ENCODE data around the gene GPSM1. TPM values are rescaled to one million over a fixed set of nuclear protein-coding genes. Genes with fewer than 3 reads are reported as not detected.

GPSM1 gene
- total RNA-seq, 1 donor from 2014 or later: 59.4 TPM

DNA sequence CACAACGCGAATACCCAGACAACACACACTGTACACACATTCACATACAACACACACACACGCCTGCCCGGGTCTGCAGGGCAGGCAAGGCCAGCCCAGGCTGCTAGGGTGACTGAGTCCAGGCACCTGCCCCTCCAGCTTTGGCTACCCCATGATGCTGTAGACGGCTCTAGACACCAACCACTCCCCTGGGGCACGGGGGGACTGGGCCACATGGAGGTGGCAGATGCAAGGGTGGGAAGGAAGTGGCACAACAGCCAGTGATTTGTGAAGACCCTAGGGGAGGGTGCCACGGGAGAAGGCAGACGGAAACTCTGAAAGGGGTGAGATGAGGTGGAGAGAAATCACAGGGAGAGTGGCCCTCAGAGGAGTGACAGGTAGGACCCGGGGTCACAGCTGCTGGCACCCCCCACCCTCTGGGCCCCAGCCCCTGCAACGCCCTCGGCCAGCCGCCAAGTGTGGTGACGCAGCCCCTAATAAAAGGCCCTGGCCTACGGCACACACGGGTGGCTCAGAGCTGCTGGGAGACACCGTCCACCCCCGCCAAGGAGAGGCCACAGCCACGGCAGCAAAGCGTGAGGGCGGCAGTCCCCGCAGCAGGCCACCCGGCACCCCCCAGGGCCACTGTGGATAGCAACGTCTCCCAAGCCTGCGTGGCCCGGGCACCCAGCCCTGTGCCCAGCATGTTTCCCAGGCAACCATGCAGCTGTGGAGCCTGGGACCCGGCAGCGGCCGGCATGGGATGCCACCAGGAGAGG lies 16.9 kb upstream of the GPSM1 start:
- Histone ChIP-seq H4K20me1 (ENCODE audit: insufficient read depth, low read length) (peaks cover 9% of the 10 kb centered on the region), H3K4me2 (ENCODE audit: low read length) (no peak overlapping the region), H3K4me3 (ENCODE audit: insufficient read depth, low read depth, low read length) (no peak overlapping the region), H2AFZ (ENCODE audit: low read depth, low read length) (no peak overlapping the region), H3K27ac (ENCODE audit: low read depth, low read length) (no peak overlapping the region), H3K79me2 (ENCODE audit: insufficient read depth, low read length) (no peaks in the 10 kb centered on the region), H3K9ac (ENCODE audit: low read length) (no peak overlapping the region), H3K27me3 (ENCODE audit: insufficient read depth, low read length) (no peaks in the 10 kb centered on the region), H3K36me3 (ENCODE audit: insufficient read depth, low read length) (no peaks in the 10 kb centered on the region), H3K9me3 (ENCODE audit: insufficient read depth, low read depth, low read length) (peaks cover 10% of the 10 kb centered on the region), H3K4me1 (ENCODE audit: insufficient read depth, low read length) (no peaks in the 10 kb centered on the region)
- DNase-seq (ENCODE audit: low read depth) (no peak), FAIRE-seq (no peak)
- Mint-ChIP-seq H3K36me3 (ENCODE audit: low read depth, unreplicated experiment) (peaks cover 4% of the 10 kb centered on the region), H3K27me3 (ENCODE audit: low read depth, unreplicated experiment) (peaks cover 5% of the 10 kb centered on the region), H3K27ac (ENCODE audit: unreplicated experiment) (no peak overlapping the region), H3K4me1 (ENCODE audit: low read depth, unreplicated experiment) (no peaks in the 10 kb centered on the region), H3K4me3 (ENCODE audit: unreplicated experiment) (no peak overlapping the region), H3K9me3 (ENCODE audit: unreplicated experiment) (peaks cover 9% of the 10 kb centered on the region)
- no peak for TF ChIP-seq EZH2 (IDR thresholded peaks at IDR 0.05; ENCODE audit: insufficient read depth, low read length)
- TF ChIP-seq, protein P1, sequence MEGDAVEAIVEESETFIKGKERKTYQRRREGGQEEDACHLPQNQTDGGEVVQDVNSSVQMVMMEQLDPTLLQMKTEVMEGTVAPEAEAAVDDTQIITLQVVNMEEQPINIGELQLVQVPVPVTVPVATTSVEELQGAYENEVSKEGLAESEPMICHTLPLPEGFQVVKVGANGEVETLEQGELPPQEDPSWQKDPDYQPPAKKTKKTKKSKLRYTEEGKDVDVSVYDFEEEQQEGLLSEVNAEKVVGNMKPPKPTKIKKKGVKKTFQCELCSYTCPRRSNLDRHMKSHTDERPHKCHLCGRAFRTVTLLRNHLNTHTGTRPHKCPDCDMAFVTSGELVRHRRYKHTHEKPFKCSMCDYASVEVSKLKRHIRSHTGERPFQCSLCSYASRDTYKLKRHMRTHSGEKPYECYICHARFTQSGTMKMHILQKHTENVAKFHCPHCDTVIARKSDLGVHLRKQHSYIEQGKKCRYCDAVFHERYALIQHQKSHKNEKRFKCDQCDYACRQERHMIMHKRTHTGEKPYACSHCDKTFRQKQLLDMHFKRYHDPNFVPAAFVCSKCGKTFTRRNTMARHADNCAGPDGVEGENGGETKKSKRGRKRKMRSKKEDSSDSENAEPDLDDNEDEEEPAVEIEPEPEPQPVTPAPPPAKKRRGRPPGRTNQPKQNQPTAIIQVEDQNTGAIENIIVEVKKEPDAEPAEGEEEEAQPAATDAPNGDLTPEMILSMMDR (IDR thresholded peaks at IDR 0.05; ENCODE audit: insufficient read depth, low read depth, low read length): no peak

DNA sequence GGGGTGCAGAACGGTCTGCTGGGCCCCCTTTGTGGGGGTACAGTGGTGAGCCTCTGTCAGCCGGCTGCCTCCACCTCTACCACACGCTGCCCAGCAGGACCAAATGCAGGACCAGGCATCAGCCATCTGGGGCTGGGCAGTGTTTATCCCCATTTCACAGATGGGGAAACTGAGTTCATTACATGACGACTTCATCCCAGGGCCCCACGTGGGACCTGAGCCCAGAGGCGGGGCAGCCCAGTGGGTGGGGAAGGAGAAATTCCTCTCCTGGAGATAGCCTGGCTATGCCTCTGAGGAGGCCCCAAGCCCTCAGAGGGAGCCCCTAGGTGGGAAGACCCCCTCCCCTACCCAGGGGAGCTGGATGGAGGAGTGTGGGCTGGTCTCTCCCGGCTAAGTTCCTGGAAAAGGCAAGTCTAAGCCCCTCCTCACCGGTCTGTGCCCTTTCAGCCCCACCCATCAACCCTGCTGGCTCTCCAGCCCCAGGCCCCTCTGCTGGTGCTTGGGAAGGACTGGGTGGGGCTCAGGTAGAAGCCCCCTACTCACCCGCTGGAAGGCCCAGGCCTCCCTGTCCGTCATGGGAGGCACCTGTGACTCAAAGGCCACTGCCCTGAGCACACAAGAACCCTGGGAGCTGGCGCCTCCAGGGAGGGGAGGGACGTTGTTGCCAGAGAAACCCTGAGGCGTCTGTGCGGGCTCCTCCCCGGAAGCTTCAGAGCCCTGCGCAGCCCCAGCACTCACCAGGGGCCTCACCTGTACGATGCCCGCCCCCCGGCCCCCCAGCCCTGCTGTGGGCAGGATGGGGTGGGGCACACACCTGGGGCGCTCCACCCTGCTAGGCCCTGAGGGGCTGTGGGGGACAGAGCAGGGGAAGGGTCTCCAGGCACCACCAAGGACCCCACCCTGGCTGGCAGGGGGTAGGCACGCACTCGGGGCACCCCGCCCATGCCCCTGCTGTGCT lies 16.0 kb upstream of the GPSM1 start:
- Histone ChIP-seq H3K9me3 (ENCODE audit: insufficient read depth, low read depth, low read length) (peaks cover 17% of the 10 kb centered on the region), H2AFZ (ENCODE audit: low read depth, low read length) (no peak overlapping the region), H3K9ac (ENCODE audit: low read length) (no peak overlapping the region), H3K4me1 (ENCODE audit: insufficient read depth, low read length) (no peaks in the 10 kb centered on the region), H3K79me2 (ENCODE audit: insufficient read depth, low read length) (no peaks in the 10 kb centered on the region), H3K27ac (ENCODE audit: low read depth, low read length) (no peak overlapping the region), H3K4me2 (ENCODE audit: low read length) (no peak overlapping the region), H4K20me1 (ENCODE audit: insufficient read depth, low read length) (peaks cover 9% of the 10 kb centered on the region), H3K4me3 (ENCODE audit: insufficient read depth, low read depth, low read length) (no peak overlapping the region), H3K36me3 (ENCODE audit: insufficient read depth, low read length) (no peaks in the 10 kb centered on the region), H3K27me3 (ENCODE audit: insufficient read depth, low read length) (no peaks in the 10 kb centered on the region)
- Mint-ChIP-seq H3K4me1 (ENCODE audit: low read depth, unreplicated experiment) (no peaks in the 10 kb centered on the region), H3K9me3 (ENCODE audit: unreplicated experiment) (peaks cover 14% of the 10 kb centered on the region), H3K27me3 (ENCODE audit: low read depth, unreplicated experiment) (peaks cover 2% of the 10 kb centered on the region), H3K36me3 (ENCODE audit: low read depth, unreplicated experiment) (peaks cover 7% of the 10 kb centered on the region), H3K4me3 (ENCODE audit: unreplicated experiment) (no peak overlapping the region), H3K27ac (ENCODE audit: unreplicated experiment) (no peak overlapping the region)
- TF ChIP-seq, protein P1 (IDR thresholded peaks at IDR 0.05; ENCODE audit: insufficient read depth, low read depth, low read length): no peak
- TF ChIP-seq EZH2 (IDR thresholded peaks at IDR 0.05; ENCODE audit: insufficient read depth, low read length): no peak
- no peak for DNase-seq (ENCODE audit: low read depth)
- no peak for FAIRE-seq
